Left kidney (tissue), 2 donors: Measurements from ENCODE around the gene SLC27A4. TPM values are rescaled to one million over a fixed set of nuclear protein-coding genes. Genes with fewer than 3 reads are reported as not detected.
"Not testable (repeated sequence)": the region's sequence is repeated elsewhere in the genome, so short reads cannot be mapped to it uniquely, and the experiment has no call there.

Experiments
- DNase-seq: peaks from one replicate; pipeline ENCODE4 v3.0.0-alpha.2; 2013
- polyA plus RNA-seq: library from polyadenylated mRNA; unstranded; fragments of 120-200 nt; gene quantifications from one replicate; pipeline ENCODE4 v1.2.1, GENCODE V29; 2013; ENCODE audit not compliant: insufficient read length

Gene SLC27A4
- polyA plus RNA-seq, 1 donor, result 16.7 TPM

- no peak for DNase-seq
Measured at GRCh38 chr9:128323212-128323730, 17.1 kb upstream of the SLC27A4 start.

- DNase-seq, result no peak
Measured at GRCh38 chr9:128323791-128324190, 16.5 kb upstream of the SLC27A4 start.

- DNase-seq, result no peak
Measured at GRCh38 chr9:128324401-128324800, 15.9 kb upstream of the SLC27A4 start.

DNA sequence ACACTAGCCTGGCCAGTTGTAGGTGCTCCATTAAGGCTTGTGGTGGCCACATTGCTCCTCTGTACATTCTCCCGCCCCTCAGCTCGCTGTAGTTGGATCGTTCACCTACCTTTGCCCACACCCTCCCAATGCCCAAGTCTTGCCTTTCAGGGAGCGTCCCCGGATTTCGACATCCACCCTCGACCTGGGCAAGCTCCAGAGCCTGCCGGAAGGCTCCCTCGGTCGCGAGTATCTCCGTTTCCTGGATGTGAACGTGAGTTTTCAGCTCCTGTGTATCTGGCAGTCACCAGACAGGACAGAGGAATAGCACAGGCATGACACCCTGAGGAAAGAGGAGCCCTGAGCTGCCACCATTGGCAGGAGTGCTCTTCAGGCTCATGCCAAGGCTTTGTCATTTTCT lies 14.7 kb upstream of the SLC27A4 start:
- DNase-seq, result no peak

DNA sequence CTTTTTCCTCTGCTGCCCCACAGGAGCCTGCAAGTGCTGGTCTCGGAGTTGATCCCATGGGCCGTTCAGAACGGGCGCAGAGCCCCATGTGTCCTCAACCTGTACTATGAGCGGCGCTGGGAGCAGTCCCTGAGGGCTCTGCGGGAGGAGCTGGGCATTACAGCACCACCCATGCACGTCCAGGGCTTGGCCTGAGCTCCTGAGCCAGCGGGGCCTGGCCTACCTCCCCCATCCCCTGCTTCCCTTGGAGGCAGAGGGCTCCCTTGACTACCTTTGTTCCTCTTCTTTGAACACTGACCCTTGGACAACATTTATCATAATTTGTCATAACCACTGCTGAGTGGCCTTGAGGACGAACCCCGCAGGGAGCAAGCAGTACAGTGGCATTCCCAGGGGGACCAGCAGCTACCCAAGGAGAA lies 6.9 kb upstream of the SLC27A4 start:
- no peak for DNase-seq

DNA sequence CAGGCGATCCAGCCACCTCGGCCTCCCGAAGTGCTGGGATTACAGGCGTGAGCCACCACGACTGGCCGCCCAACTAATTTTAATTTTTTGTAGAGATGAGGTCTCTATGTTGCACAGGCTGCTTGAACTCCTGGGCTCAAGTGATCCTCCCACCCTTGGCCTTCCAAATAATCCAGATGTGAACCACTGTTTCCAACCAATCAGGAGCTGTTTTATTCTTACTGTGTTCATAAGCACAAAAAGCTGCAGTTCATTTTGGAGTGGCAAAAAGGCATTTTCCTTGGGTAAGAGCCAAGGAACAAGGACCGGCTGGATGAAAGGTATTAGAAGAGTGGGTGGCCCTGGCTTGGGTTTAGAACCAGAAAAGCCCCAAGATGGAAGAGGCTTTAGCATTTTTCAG lies 5.2 kb upstream of the SLC27A4 start:
- DNase-seq, result no peak

GRCh38 chr9:128335914-128336313 lies 4.4 kb upstream of the SLC27A4 start:
- DNase-seq, result no peak

DNA sequence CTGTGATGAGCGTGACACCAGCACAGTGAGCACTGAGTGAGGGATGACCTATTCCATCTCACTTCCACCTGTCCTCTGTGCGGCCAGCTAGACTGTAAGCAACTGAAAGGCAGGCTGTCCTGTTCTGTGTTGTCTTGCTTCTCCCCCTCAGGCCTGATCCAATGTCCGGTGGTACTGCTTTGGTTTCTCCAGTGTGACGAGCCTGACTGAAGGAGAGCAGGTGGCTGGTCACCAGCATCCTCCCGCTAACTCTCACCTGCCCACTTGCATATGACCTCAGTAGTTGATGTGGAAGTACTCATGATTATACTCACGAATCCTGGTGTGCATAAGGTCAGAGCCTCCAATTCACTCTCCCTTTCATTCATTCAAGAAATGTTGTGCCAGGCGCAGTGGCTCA lies 2.4 kb upstream of the SLC27A4 start:
- DNase-seq, result no peak

GRCh38 chr9:128338852-128339614 lies 1.3 kb upstream of the SLC27A4 start:
- not testable (repeated sequence) for DNase-seq

- no peak for DNase-seq
Measured at GRCh38 chr9:128340691-128341434, 536 bp downstream of the SLC27A4 start.

- peak; percentile 51 for DNase-seq
Measured at GRCh38 chr9:128341435-128341849, 1.1 kb downstream of the SLC27A4 start.

DNA sequence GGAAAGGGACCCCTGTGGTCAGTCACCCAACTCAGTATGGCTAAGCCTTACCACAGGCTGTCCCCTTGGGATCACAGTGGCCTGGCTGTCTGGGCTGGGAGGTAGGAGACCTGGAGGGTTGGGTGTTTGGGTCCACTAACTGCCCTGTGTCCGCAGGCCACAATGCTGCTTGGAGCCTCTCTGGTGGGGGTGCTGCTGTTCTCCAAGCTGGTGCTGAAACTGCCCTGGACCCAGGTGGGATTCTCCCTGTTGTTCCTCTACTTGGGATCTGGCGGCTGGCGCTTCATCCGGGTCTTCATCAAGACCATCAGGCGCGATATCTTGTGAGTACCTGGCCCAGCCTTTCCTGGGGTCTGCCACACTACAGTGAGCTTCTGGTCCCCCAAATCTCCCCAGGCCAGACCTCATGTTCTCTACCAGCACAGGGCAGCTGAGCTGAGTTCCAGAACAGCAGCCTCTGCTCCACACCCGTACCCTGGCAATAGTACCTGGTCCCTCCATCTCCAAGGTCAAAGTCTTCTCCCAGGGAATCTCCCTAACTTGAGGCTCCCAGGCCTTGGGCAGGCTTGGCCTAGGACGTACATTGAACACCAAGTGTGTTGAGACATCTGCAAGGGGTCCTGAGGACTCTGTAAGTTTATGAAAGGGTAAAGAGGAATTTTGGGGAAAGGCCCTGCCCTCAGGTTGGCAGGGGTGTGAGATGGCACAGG lies 2.8 kb downstream of the SLC27A4 start:
- no peak for DNase-seq

GRCh38 chr9:128343855-128344254 lies 3.5 kb downstream of the SLC27A4 start:
- DNase-seq, result no peak

DNA sequence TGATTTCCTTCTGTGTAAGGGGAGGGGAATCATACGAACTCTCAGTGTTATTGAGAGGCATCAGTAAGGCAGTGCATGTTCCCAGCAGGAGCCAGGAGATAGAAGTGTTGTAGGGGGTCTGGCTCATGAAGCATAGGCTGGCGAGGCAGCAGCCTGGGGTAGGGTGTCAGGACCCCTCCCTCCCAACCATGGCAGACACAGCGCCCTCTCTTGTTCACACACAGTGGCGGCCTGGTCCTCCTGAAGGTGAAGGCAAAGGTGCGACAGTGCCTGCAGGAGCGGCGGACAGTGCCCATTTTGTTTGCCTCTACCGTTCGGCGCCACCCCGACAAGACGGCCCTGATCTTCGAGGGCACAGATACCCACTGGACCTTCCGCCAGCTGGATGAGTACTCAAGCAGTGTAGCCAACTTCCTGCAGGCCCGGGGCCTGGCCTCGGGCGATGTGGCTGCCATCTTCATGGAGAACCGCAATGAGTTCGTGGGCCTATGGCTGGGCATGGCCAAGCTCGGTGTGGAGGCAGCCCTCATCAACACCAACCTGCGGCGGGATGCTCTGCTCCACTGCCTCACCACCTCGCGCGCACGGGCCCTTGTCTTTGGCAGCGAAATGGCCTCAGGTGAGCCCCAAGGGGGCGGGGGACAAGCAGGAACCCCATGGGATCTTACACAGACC lies 4.7 kb downstream of the SLC27A4 start:
- no peak for DNase-seq

DNA sequence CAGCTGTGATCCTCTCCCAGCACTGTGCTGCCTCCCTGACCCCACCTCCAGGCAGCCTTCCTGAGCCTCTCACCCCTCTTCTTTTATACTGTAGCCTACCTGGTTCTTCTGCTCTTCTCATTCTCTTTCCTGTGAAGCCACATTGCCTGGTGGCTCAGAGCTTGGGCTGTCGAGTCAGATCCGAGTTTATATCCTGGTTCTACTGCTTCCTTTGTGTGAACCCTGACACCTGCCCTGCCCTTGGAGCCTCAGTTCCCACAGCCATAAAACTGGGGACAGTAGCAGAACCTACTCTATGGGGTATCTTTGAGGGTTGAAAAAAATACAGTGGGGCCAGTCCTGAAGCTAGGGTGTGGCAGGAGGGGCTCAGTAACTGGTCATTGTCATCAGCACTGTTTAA lies 8.8 kb downstream of the SLC27A4 start:
- no peak for DNase-seq

DNA sequence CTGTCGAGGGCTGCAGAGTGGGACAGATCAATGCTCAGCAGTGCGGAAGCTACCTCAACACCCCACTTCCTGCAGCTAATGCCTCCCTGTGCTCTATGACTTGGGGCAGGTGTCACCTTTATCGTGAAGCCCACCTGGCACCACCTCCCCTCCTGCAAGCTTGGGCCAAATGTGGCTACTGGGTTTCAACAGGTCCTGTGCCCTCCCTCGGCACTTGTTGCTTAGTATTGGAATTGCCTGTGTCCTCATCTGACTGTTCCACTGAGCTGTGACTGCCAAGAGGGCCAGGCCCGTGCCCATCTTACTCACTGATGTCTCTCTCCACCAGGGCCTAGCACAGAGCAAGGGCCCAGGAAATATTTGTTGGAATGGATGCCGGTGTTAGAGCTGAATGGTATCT lies 9.4 kb downstream of the SLC27A4 start:
- no peak for DNase-seq

- DNase-seq, result no peak
Measured at GRCh38 chr9:128355451-128355850, 15.1 kb downstream of the SLC27A4 start.

DNA sequence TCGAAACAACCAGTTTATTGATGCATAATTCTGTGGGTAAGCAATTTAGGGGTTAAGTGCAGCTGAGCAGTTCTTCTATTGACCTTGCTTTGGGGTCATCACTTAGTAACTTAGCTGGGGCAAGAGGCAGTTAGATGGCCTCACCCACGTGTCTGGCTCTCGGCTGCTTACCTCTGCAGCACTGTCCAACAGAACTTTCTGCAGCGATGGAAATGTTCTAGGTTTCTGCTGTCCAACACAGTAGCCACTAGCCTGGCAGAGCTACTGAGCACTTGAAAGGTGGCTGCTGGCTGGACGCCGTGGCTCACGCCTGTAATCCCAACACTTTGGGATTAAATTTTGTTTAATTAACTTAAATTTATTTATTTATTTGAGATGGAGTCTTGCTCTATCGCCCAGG lies 17.8 kb downstream of the SLC27A4 start:
- no peak for DNase-seq

DNA sequence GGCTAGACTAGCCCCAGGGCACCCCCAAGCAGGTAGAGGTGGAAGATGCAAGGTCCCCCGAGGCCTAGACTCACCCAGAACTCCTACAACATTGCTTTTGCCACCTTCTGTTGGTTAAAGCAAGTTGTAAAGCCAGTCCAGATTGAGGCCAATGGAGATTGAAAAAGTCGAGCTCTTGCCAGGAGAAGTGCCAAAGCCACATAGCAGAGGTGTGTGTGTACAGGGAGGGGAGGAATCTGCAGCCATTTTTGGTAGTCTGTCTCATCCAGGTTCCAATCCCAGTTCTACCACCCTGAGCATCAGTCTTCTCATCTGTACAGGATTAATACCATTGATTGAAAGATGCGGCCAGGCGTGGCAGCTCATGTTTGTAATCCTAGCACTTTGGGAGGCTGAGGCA lies 18.5 kb downstream of the SLC27A4 start:
- no peak for DNase-seq

- DNase-seq, result no peak
Measured at GRCh38 chr9:128360826-128361225, 20.5 kb downstream of the SLC27A4 start.

DNA sequence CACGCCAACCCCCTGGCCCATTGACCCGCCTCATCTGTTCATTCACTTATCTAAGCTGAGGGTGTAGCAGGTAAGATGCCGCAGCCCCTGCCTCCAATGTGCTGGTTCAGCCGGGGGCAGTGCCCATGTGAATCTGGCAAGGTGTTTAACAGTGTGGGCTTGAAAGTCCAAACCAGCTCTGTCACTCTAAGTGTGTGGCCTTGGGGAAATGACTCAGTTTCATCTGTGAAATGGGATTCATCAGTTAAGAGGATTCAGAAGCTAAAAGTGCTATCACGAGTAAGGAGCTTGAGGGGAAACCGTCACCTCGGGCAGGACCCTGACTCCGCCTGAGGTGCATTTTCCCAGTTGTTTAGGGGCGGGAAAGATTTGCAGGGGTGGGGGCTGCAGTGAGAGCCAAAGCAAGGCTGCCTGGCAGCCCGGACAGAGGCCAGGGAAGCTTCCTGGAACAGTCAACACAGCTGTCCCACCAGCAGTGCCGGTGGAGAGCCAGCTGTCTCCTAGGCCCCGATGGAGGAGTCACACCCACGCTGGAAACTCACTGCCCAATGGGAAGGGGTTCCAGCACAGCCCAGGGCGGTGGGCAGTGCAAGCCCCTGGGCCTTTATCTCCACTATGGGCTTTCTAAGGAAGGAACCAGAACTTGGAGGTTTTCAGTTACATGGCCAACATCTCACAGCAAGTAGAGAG lies 21.1 kb downstream of the SLC27A4 start:
- no peak for DNase-seq
